ENCODE results near the gene P3H3. TPM values are rescaled to one million over a fixed set of nuclear protein-coding genes. Genes with fewer than 3 reads are reported as not detected.
"Not testable (repeated sequence)": the region's sequence is repeated elsewhere in the genome, so short reads cannot be mapped to it uniquely, and the experiment has no call there.

Gene P3H3
- total RNA-seq, 3 donors from 2014 or later, result 7.5 to 29.5 (median 10.1) TPM

- no peaks in the 10 kb centered on the region for H3K36me3 ChIP-seq
- intact Hi-C loops (cut with DNase I; ENCODE audit: low total_unique reads), result loop anchor here (5.0 to 10.0 kb wide), 2 partner anchors 95 to 662 kb away; no protein-coding TSS in a partner anchor
- TF ChIP-seq POLR2A (IDR thresholded peaks at IDR 0.05) (no peak), POLR2AphosphoS5 (IDR thresholded peaks at IDR 0.05) (peak in 1 of 3 donors; percentile 37)
- TF ChIP-seq, protein P1, sequence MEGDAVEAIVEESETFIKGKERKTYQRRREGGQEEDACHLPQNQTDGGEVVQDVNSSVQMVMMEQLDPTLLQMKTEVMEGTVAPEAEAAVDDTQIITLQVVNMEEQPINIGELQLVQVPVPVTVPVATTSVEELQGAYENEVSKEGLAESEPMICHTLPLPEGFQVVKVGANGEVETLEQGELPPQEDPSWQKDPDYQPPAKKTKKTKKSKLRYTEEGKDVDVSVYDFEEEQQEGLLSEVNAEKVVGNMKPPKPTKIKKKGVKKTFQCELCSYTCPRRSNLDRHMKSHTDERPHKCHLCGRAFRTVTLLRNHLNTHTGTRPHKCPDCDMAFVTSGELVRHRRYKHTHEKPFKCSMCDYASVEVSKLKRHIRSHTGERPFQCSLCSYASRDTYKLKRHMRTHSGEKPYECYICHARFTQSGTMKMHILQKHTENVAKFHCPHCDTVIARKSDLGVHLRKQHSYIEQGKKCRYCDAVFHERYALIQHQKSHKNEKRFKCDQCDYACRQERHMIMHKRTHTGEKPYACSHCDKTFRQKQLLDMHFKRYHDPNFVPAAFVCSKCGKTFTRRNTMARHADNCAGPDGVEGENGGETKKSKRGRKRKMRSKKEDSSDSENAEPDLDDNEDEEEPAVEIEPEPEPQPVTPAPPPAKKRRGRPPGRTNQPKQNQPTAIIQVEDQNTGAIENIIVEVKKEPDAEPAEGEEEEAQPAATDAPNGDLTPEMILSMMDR (IDR thresholded peaks at IDR 0.05), result peak; percentile 82 to 94 (median 89)
- no peaks in the 10 kb centered on the region for H3K9me3 ChIP-seq
- peak overlapping the region; percentile 90 to 100 (median 94) for H3K4me3 ChIP-seq
- H3K4me1 ChIP-seq, result peaks cover 5 to 27% of the 10 kb centered on the region in 2 donors
- peak; percentile 74 to 83 for DNase-seq (ENCODE audit: low spot score in 2 of 2)
- no peaks in the 10 kb centered on the region for H3K27me3 ChIP-seq
- peak overlapping the region; percentile 95 to 96 for H3K27ac ChIP-seq
These were observed 41.1 kb downstream of the P3H3 start for GRCh38 chr12:6869049-6870021.

DNA sequence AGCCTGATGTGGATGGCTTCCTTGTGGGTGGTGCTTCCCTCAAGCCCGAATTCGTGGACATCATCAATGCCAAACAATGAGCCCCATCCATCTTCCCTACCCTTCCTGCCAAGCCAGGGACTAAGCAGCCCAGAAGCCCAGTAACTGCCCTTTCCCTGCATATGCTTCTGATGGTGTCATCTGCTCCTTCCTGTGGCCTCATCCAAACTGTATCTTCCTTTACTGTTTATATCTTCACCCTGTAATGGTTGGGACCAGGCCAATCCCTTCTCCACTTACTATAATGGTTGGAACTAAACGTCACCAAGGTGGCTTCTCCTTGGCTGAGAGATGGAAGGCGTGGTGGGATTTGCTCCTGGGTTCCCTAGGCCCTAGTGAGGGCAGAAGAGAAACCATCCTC, 42.1 kb downstream of the P3H3 start:
- not testable (repeated sequence) for H3K27me3 ChIP-seq; DNase-seq (ENCODE audit: low spot score in 2 of 2); H3K36me3 ChIP-seq; H3K4me3 ChIP-seq; H3K9me3 ChIP-seq
- Histone ChIP-seq H3K4me1 (peaks cover 5 to 27% of the 10 kb centered on the region in 2 donors), H3K27ac (peak overlapping the region in 1 of 2 donors; percentile 12)
- intact Hi-C loops (cut with DNase I; ENCODE audit: low total_unique reads), result loop anchor here (5.0 kb wide), 1 partner anchor 663 kb away; no protein-coding TSS in a partner anchor

- peaks cover 5 to 27% of the 10 kb centered on the region in 2 donors for H3K4me1 ChIP-seq
- peak overlapping the region in 2 of 3 donors; percentile 70 to 84 for H3K4me3 ChIP-seq
- intact Hi-C loops (cut with DNase I; ENCODE audit: low total_unique reads), result loop anchor here (5.0 kb wide), 1 partner anchor 664 kb away; no protein-coding TSS in a partner anchor
- H3K36me3 ChIP-seq, result no peaks in the 10 kb centered on the region
- H3K27ac ChIP-seq, result peak overlapping the region; percentile 78 to 94
- no peaks in the 10 kb centered on the region for H3K9me3 ChIP-seq
- TF ChIP-seq POLR2AphosphoS5 (IDR thresholded peaks at IDR 0.05), result no peak
- TF ChIP-seq, protein P1 (IDR thresholded peaks at IDR 0.05), result no peak
- TF ChIP-seq POLR2A (IDR thresholded peaks at IDR 0.05), result no peak
- no peaks in the 10 kb centered on the region for H3K27me3 ChIP-seq
- no peak for DNase-seq (ENCODE audit: low spot score in 2 of 2)
These were observed 43.1 kb downstream of the P3H3 start for GRCh38 chr12:6871052-6871957.

DNA sequence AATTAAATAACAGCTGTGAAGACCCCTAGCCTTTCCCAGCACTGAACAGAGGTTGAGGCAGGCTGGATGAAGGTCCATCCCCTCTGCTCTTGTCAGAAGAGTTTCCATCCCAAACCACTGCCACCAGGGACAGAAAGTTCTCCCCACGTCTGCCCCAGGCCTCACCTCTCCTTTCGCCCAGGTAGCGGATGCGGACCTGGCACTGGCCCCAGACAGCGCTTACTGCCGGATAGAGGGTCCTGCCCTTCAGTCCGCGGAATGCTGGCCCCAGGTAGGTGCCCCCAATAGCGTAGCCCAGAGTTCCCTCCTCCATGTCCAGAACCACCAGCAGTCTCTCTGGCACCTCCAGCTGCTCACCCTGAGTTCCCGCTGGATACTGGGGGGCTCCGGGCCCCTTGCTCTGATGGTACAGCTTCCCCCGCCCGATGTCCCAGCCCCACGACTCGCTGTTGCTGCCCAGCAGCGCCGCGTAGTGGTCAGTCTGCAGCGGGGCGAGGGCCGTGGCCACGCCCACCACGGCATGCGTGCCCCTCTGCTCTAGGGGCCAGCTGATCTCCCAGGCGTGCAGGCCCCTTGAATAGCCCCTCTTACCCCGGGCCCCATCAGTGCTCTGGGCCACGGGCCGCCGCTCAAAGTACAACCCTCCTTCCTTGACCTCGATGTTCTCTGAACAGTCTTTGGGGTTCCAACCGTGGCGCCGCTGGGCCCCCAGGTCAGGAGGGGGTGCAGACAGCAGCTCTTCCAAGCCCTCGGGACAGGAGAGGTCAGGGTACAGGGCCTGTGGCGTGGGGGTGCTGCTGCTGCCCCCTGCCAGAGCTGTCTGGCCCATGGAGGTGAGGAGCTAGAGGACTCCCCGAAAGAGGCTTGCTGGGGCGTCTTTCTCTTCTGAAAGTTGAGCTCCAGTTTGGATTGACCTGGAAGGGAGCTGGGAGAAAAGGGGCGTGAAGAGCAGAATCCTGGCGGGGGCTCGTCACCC, 44.2 kb downstream of the P3H3 start:
- H3K27me3 ChIP-seq, result no peaks in the 10 kb centered on the region
- peaks cover 5 to 27% of the 10 kb centered on the region in 2 donors for H3K4me1 ChIP-seq
- peak; percentile 71 to 79 for DNase-seq (ENCODE audit: low spot score in 2 of 2)
- no peaks in the 10 kb centered on the region for H3K36me3 ChIP-seq
- TF ChIP-seq, protein P1 (IDR thresholded peaks at IDR 0.05), result peak; percentile 85 to 87 (median 86)
- peak in 2 of 3 donors; percentile 46 to 66 for TF ChIP-seq POLR2AphosphoS5 (IDR thresholded peaks at IDR 0.05)
- TF ChIP-seq POLR2A (IDR thresholded peaks at IDR 0.05), result no peak
- peak overlapping the region; percentile 70 to 84 (median 72) for H3K4me3 ChIP-seq
- intact Hi-C loops (cut with DNase I; ENCODE audit: low total_unique reads), result loop anchor here (5.0 kb wide), 1 partner anchor 665 kb away; no protein-coding TSS in a partner anchor
- no peaks in the 10 kb centered on the region for H3K9me3 ChIP-seq
- H3K27ac ChIP-seq, result peak overlapping the region; percentile 78 to 94

Data from breast epithelium (tissue), 4 donors.